K562 (cell line): ENCODE data around the gene CPSF7. TPM values are rescaled to one million over a fixed set of nuclear protein-coding genes. Genes with fewer than 3 reads are reported as not detected.

Experiments
- ATAC-seq: fragments of 200-7000 bp; cut with Tn5 transposase; 3 replicates; pipeline ENCODE4 v1.9.1; 2020; ENCODE audit warnings: moderate library complexity
- BruUV-seq: library from RNA; stranded (reverse); fragments of 400-500 nt; replicated peaks from 2 replicates; lab custom pipeline; 2021; lab: Mats Ljungman, UMichigan
- CTCF ChIA-PET: fragments of 300-600 bp; formaldehyde crosslinking; extraction: SDS; loops from one replicate; lab custom pipeline; 2021; ENCODE audit warnings: low intra/inter-chr PET ratio; lab: Yijun Ruan, JAX
- POLR2A ChIA-PET: fragments of 300-600, 350-650 bp; sonication (Branson Sonifier 250); formaldehyde crosslinking; extraction: SDS; loops from one replicate; lab custom pipeline; 2021; ENCODE audit warnings: antibody characterized with exemption, inconsistent platforms; lab: Yijun Ruan, JAX
- DNase-seq, 4 experiments: peaks; one replicate each; pipeline versions ENCODE4 v3.0.0 to v3.0.0-alpha.2; 2011 to 2018; ENCODE audit warnings: low spot score in 3 of 4, mixed read lengths in 3 of 4; ENCODE audit errors: extremely low read depth in 1 of 4
- FAIRE-seq: peaks from 2 replicates; lab custom pipeline; 2011; peaks lifted over from hg19 to GRCh38; lab: Jason Lieb, UNC
- H2AFZ ChIP-seq: 2 replicates; pipeline ENCODE4 v1.6.0; 2011; ENCODE audit warnings: low read depth, low read length, control low read depth, inconsistent platforms
- H3K27ac ChIP-seq: fragments of 200-600 bp; 3 replicates; pipeline ENCODE4 v1.8.0; 2011; ENCODE audit warnings: low read depth, mild to moderate bottlenecking, control low read depth, inconsistent platforms, low read length, moderate library complexity, mixed read lengths; ENCODE audit errors: extremely low read depth
- H3K27me3 ChIP-seq, 2 experiments: fragments of 300-600 bp in 1 of 2; 2 replicates in 1 of 2; 3 replicates in 1 of 2; pipeline versions ENCODE4 v1.6.0 to v1.8.0; 2011; ENCODE audit warnings: inconsistent platforms in 2 of 2, low read length in 2 of 2, mild to moderate bottlenecking in 1 of 2, mixed read lengths in 1 of 2, moderate library complexity in 1 of 2; ENCODE audit not compliant: control insufficient read depth in 2 of 2, insufficient read depth in 2 of 2
- H3K36me3 ChIP-seq: fragments of 300-600 bp; 3 replicates; pipeline ENCODE4 v1.8.0; 2011; ENCODE audit warnings: mild to moderate bottlenecking, low read length, inconsistent platforms; ENCODE audit not compliant: control insufficient read depth, insufficient read depth
- H3K4me1 ChIP-seq, 2 experiments: fragments of 200-600 bp in 1 of 2; replicated peaks in 1 of 2; 2 replicates in 1 of 2; 3 replicates in 1 of 2; pipeline versions ENCODE4 v1.5.1 to v1.8.0; 2011; ENCODE audit warnings: inconsistent platforms in 2 of 2, low read length in 2 of 2, mild to moderate bottlenecking in 1 of 2, mixed read lengths in 1 of 2, moderate library complexity in 1 of 2; ENCODE audit not compliant: control insufficient read depth in 2 of 2, insufficient read depth in 2 of 2
- H3K4me2 ChIP-seq: 2 replicates; pipeline ENCODE4 v1.6.1; 2011; ENCODE audit warnings: low read length, control low read depth, inconsistent platforms, mixed read lengths; ENCODE audit not compliant: insufficient read depth
- H3K4me3 ChIP-seq: fragments of 200-600 bp; sonication (generic), shearing (Covaris generic); 2 replicates; pipeline ENCODE4 v1.5.1; 2016; ENCODE audit warnings: control low read depth, inconsistent platforms
- H3K79me2 ChIP-seq: fragments of 200-600 bp; 3 replicates; pipeline ENCODE4 v1.8.0; 2011; ENCODE audit warnings: low read length, inconsistent platforms; ENCODE audit not compliant: control insufficient read depth, insufficient read depth
- H3K9ac ChIP-seq, 2 experiments: 2 replicates each; pipeline versions ENCODE4 v1.6.0 to v1.6.1; 2011; ENCODE audit warnings: low read depth in 2 of 2, low read length in 2 of 2, control low read depth in 1 of 2, inconsistent platforms in 1 of 2, mild to moderate bottlenecking in 1 of 2, mixed read lengths in 1 of 2; ENCODE audit not compliant: insufficient read depth in 1 of 2
- H3K9me1 ChIP-seq: one replicate; pipeline ENCODE4 v1.6.0; 2011; ENCODE audit warnings: inconsistent platforms, mild to moderate bottlenecking, low read length, moderate library complexity; ENCODE audit not compliant: control insufficient read depth, insufficient read depth
- H3K9me3 ChIP-seq: replicated peaks from 2 replicates; pipeline ENCODE4 v1.5.1; 2011; ENCODE audit warnings: low read depth, low read length, inconsistent platforms; ENCODE audit not compliant: control insufficient read depth, insufficient read depth
- H4K20me1 ChIP-seq: replicated peaks from 2 replicates; pipeline ENCODE4 v1.6.1; 2011; ENCODE audit warnings: low read length, inconsistent platforms, mixed read lengths; ENCODE audit not compliant: control insufficient read depth, insufficient read depth
- CBX1 ChIP-seq: sonication (generic); IDR thresholded peaks from 2 replicates; pipeline ENCODE4 v1.6.1; 2016; ENCODE audit warnings: antibody characterized with exemption, low read depth, mild to moderate bottlenecking
- ELF1 ChIP-seq: fragments of 200-800 bp; sonication (Bioruptor generic); IDR thresholded peaks from 2 replicates; pipeline ENCODE4 v1.6.1; 2016; ENCODE audit warnings: missing genetic modification characterization, missing compliant biosample characterization
- FOXJ2 ChIP-seq: fragments of 200-800 bp; sonication (Bioruptor generic); IDR thresholded peaks from 2 replicates; pipeline ENCODE4 v1.6.1; 2016; ENCODE audit warnings: missing genetic modification characterization, missing compliant biosample characterization
- FOXP1 ChIP-seq: sonication (generic); formaldehyde crosslinking; IDR thresholded peaks from 2 replicates; pipeline ENCODE4 v1.8.0; 2022; ENCODE audit warnings: mild to moderate bottlenecking, missing genetic modification reagents
- GTF2B ChIP-seq: IDR thresholded peaks from 2 replicates; pipeline ENCODE4 v1.6.1; 2011; ENCODE audit not compliant: insufficient read length; ENCODE audit errors: extremely low read depth
- KDM2B ChIP-seq: fragments of 250-450 bp; sonication (Bioruptor Pico); IDR thresholded peaks from 2 replicates; pipeline ENCODE4 v1.8.0; 2021; ENCODE audit warnings: mild to moderate bottlenecking, moderate library complexity
- RAD51 ChIP-seq: fragments of 450-650 bp; IDR thresholded peaks from 2 replicates; pipeline ENCODE4 v1.7.1; 2016; ENCODE audit warnings: low read depth, mild to moderate bottlenecking, borderline replicate concordance
- TBL1XR1 ChIP-seq, 2 experiments: IDR thresholded peaks; 2 replicates each; pipeline ENCODE4 v1.6.1; 2012; ENCODE audit warnings: improper control_type of control experiment in 2 of 2, low read length in 2 of 2, mild to moderate bottlenecking in 1 of 2
- ZBTB11 ChIP-seq, 3 experiments: fragments of 200-800 bp in 1 of 3; fragments of 250-450 bp in 1 of 3; fragments of 450-650 bp in 1 of 3; sonication (Bioruptor Pico) in 1 of 3; sonication (Bioruptor generic) in 1 of 3; formaldehyde crosslinking in 1 of 3; IDR thresholded peaks; 2 replicates each; pipeline versions ENCODE4 v1.6.1 to v1.8.0; 2016 to 2022; ENCODE audit warnings: mild to moderate bottlenecking in 2 of 3, missing genetic modification characterization in 2 of 3, missing compliant biosample characterization in 1 of 3, moderate library complexity in 1 of 3
- ZBTB5 ChIP-seq: fragments of 450-650 bp; IDR thresholded peaks from 2 replicates; pipeline ENCODE4 v1.6.1; 2017; ENCODE audit warnings: antibody characterized with exemption
- ZNF561 ChIP-seq: fragments of 450-650 bp; formaldehyde crosslinking; conservative IDR thresholded peaks from 2 replicates; pipeline ENCODE4 v1.4.0; 2020; ENCODE audit warnings: mild to moderate bottlenecking, moderate library complexity
- ZNF717 ChIP-seq: fragments of 250-450 bp; sonication (Bioruptor Pico); IDR thresholded peaks from 2 replicates; pipeline ENCODE4 v1.5.0; 2021
- ZNF740 ChIP-seq, 3 experiments: fragments of 200-800 bp in 1 of 3; sonication (Bioruptor generic) in 1 of 3; sonication (generic) in 1 of 3; formaldehyde crosslinking in 1 of 3; IDR thresholded peaks; 2 replicates each; pipeline versions ENCODE4 v1.6.1 to v1.8.0; 2016 to 2022; ENCODE audit warnings: mild to moderate bottlenecking in 2 of 3, missing compliant biosample characterization in 2 of 3, missing genetic modification characterization in 2 of 3, missing genetic modification reagents in 1 of 3
- WGBS: fragments of 100-300 bp; shearing (Covaris generic); methylation state at CpG from one replicate; pipeline ENCODE4 v1.1.6; 2016; ENCODE audit warnings: low coverage, mixed read lengths; ENCODE audit not compliant: insufficient coverage; ENCODE audit errors: missing lambda C conversion rate; 5-methylcytosine and 5-hydroxymethylcytosine counted together
- in situ Hi-C: fragments of 300-500 bp; cut with MboI; formaldehyde crosslinking; loops from 4 replicates; pipeline ENCODE4 v1.15.0; 2018; ENCODE audit warnings: inconsistent platforms, mixed read lengths
- intact Hi-C: fragments of 100-400 bp; cut with micrococcal nuclease; formaldehyde crosslinking; loops from 2 replicates; pipeline ENCODE4 v1.14.2; 2022
- polyA plus RNA-seq, 8 experiments: library from polyadenylated mRNA; depleted of rRNA in 4 of 8; stranded (reverse) in 5 of 8; unstranded in 3 of 8; fragments of >200 nt; fragmentation: Nextera tagmentation in 2 of 8; fragmentation: Illumina TruSeq in 1 of 8; extraction: Ambion mirVana in 2 of 8; extraction: Trizol in 1 of 8; gene quantifications; 2 replicates each; pipeline versions ENCODE4 v1.2.1 to v1.2.3, GENCODE V29; 2011 to 2014; ENCODE audit warnings: inconsistent platforms in 1 of 8, missing spikeins in 1 of 8
- total RNA-seq, 7 experiments: library from RNA; depleted of rRNA in 6 of 7; stranded (reverse); fragments of >200 nt in 6 of 7; fragmentation: Illumina TruSeq in 2 of 7; extraction: Trizol in 2 of 7; gene quantifications; 2 replicates each; pipeline versions ENCODE4 v1.2.1 to v1.2.3, GENCODE V29; 2011 to 2021; ENCODE audit warnings: low replicate concordance in 1 of 7

CPSF7 gene
- total and polyA plus RNA-seq, 9 of the 15 experiments (the other 6 are each of a cell fraction or from before 2014, with no cell fraction given): 14.8 to 104 (median 44.1) TPM

- TF ChIP-seq GTF2B: no peak
Observed at GRCh38 chr11:61439615-61440014, 9.8 kb upstream of the CPSF7 start (continued).

GRCh38 chr11:61437496-61437895 lies 7.7 kb upstream of the CPSF7 start:
- no peaks in the 10 kb centered on the region for H3K9me1 ChIP-seq
- H4K20me1 ChIP-seq: no peaks in the 10 kb centered on the region; the same call in 1 of the 2 replicates
- H3K9me3 ChIP-seq: no peaks in the 10 kb centered on the region
- no peak overlapping the region for H3K9ac ChIP-seq
- intact Hi-C loops (no loop called here), in situ Hi-C loops (no loop called here)
- WGBS: 96% methylated on average over 5 of the region's 5 CpGs
- peaks cover 80% of the 10 kb centered on the region for H3K36me3 ChIP-seq
- peaks cover 62% of the 10 kb centered on the region for H3K79me2 ChIP-seq
- FAIRE-seq (no peak), DNase-seq (no peak), ATAC-seq (no peak)
- H3K4me2 ChIP-seq: no peak overlapping the region
- no peak overlapping the region for H3K4me3 ChIP-seq
- ChIA-PET POLR2A (no interaction called here), CTCF (no interaction called here)
- no TSS peak for BruUV-seq
- no peak overlapping the region for H3K27ac ChIP-seq
- H3K27me3 ChIP-seq: no peaks in the 10 kb centered on the region
- no peak overlapping the region for H2AFZ ChIP-seq
- H3K4me1 ChIP-seq: peaks cover 0 to 2% of the 10 kb centered on the region in 2 experiments; a peak in 2 of 5 replicates
- TF ChIP-seq ZNF740 (CRISPR knock-in tag; IDR thresholded peaks at IDR 0.05): no peak
- TF ChIP-seq ZNF740 (tag; IDR thresholded peaks at IDR 0.05): no peak
- no peak for TF ChIP-seq KDM2B (CRISPR knock-in tag)
- TF ChIP-seq FOXP1: no peak
- no peak for TF ChIP-seq ZBTB11 (CRISPR knock-in tag; IDR thresholded peaks at IDR 0.05)
- TF ChIP-seq CBX1: no peak
- no peak for TF ChIP-seq ZNF561 (CRISPR knock-in tag)
- TF ChIP-seq FOXJ2 (tag): no peak
- TF ChIP-seq ZBTB5: no peak
- TF ChIP-seq ZNF717: no peak
- TF ChIP-seq RAD51: no peak
- TF ChIP-seq TBL1XR1 (IDR thresholded peaks at IDR 0.05; ENCODE audit: low read length in 2 of 2): no peak
- TF ChIP-seq ELF1 (tag): no peak
